Erythroblast (primary cell): ENCODE data around the gene MAML2.

Source experiments
- GATA1 ChIP-seq: IDR thresholded peaks from 2 replicates; pipeline ENCODE4 v1.6.1; 2011; ENCODE audit warnings: low read depth, mild to moderate bottlenecking, control low read depth, low read length, moderate library complexity
- POLR2A ChIP-seq: IDR thresholded peaks from 2 replicates; pipeline ENCODE4 v1.6.1; 2011; ENCODE audit warnings: mild to moderate bottlenecking, low read length

GRCh38 chr11:96105197-96105895 lies 237.6 kb downstream of the MAML2 start:
- TF ChIP-seq POLR2A (no peak), GATA1 (no peak)
